NCI-H2107 treated with DMSO at 0.1 percent for 48 hours (cell line): ENCODE data around the gene TMEM209.
"Not testable (repeated sequence)": the region's sequence is repeated elsewhere in the genome, so short reads cannot be mapped to it uniquely, and the experiment has no call there.

ENCODE experiments used
- DNase-seq: peaks from one replicate; lab custom pipeline; 2025; ENCODE audit not compliant: unreplicated experiment; lab: John Stamatoyannopoulos, UW

TMEM209 gene

GRCh38 chr7:130174237-130174959, 30.8 kb downstream of the TMEM209 start:
- DNase-seq = no peak

- no peak for DNase-seq
Measured at GRCh38 chr7:130162196-130162595, 43.0 kb downstream of the TMEM209 start.

GRCh38 chr7:130160455-130160854, 44.8 kb downstream of the TMEM209 start:
- no peak for DNase-seq

GRCh38 chr7:130160023-130160422, 45.2 kb downstream of the TMEM209 start:
- no peak for DNase-seq

- no peak for DNase-seq
Measured at GRCh38 chr7:130157700-130158099, 47.5 kb downstream of the TMEM209 start.

GRCh38 chr7:130156140-130156539, 49.1 kb downstream of the TMEM209 start:
- no peak for DNase-seq

GRCh38 chr7:130154501-130155317, 50.5 kb downstream of the TMEM209 start:
- peak; percentile 61 for DNase-seq

- DNase-seq = peak; percentile 42
Measured at GRCh38 chr7:130154131-130154500, 51.1 kb downstream of the TMEM209 start.

GRCh38 chr7:130153211-130153908, 51.8 kb downstream of the TMEM209 start:
- no peak for DNase-seq

GRCh38 chr7:130152493-130153210, 52.6 kb downstream of the TMEM209 start:
- no peak for DNase-seq

- no peak for DNase-seq
Measured at GRCh38 chr7:130151591-130152492, 53.4 kb downstream of the TMEM209 start.

- DNase-seq = no peak
Measured at GRCh38 chr7:130150587-130150986, 54.6 kb downstream of the TMEM209 start.

- peak; percentile 70 for DNase-seq
Measured at GRCh38 chr7:130149281-130150139, 55.7 kb downstream of the TMEM209 start.

- no peak for DNase-seq
Measured at GRCh38 chr7:130148561-130148960, 56.6 kb downstream of the TMEM209 start.

- no peak for DNase-seq
Measured at GRCh38 chr7:130147710-130148325, 57.4 kb downstream of the TMEM209 start.

- no peak for DNase-seq
Measured at GRCh38 chr7:130146693-130147405, 58.4 kb downstream of the TMEM209 start.

GRCh38 chr7:130146142-130146541, 59.1 kb downstream of the TMEM209 start:
- not testable (repeated sequence) for DNase-seq
